ENCODE measurements around the gene SLC7A14.

SLC7A14 gene

GRCh38 chr3:170531054-170531453 is 54.8 kb downstream of the SLC7A14 start:
- TF ChIP-seq REST (IDR thresholded peaks at IDR 0.05; ENCODE audit: insufficient read depth in 1 of 2, low read depth in 2 of 2, low read length in 2 of 2) (no peak), POLR2AphosphoS5 (IDR thresholded peaks at IDR 0.05; ENCODE audit: low read depth, low read length) (no peak), TAF1 (IDR thresholded peaks at IDR 0.05; ENCODE audit: borderline replicate concordance, insufficient read depth, low read length) (no peak), SIN3A (IDR thresholded peaks at IDR 0.05; ENCODE audit: borderline replicate concordance, insufficient read depth, low read length) (no peak), FOXP2 (optimal IDR thresholded peaks at IDR 0.05; ENCODE audit: borderline replicate concordance, extremely low read depth, extremely low read length, insufficient read depth) (no peak)

GRCh38 chr3:170529912-170530311 is 56.0 kb downstream of the SLC7A14 start:
- TF ChIP-seq TAF1 (IDR thresholded peaks at IDR 0.05; ENCODE audit: borderline replicate concordance, insufficient read depth, low read length) (no peak), POLR2AphosphoS5 (IDR thresholded peaks at IDR 0.05; ENCODE audit: low read depth, low read length) (no peak), FOXP2 (optimal IDR thresholded peaks at IDR 0.05; ENCODE audit: borderline replicate concordance, extremely low read depth, extremely low read length, insufficient read depth) (no peak), REST (IDR thresholded peaks at IDR 0.05; ENCODE audit: insufficient read depth in 1 of 2, low read depth in 2 of 2, low read length in 2 of 2) (no peak), SIN3A (IDR thresholded peaks at IDR 0.05; ENCODE audit: borderline replicate concordance, insufficient read depth, low read length) (no peak)

GRCh38 chr3:170529346-170529745 is 56.5 kb downstream of the SLC7A14 start:
- no peak for TF ChIP-seq POLR2AphosphoS5 (IDR thresholded peaks at IDR 0.05; ENCODE audit: low read depth, low read length)
- TF ChIP-seq REST (IDR thresholded peaks at IDR 0.05; ENCODE audit: insufficient read depth in 1 of 2, low read depth in 2 of 2, low read length in 2 of 2) = no peak
- no peak for TF ChIP-seq FOXP2 (optimal IDR thresholded peaks at IDR 0.05; ENCODE audit: borderline replicate concordance, extremely low read depth, extremely low read length, insufficient read depth)
- no peak for TF ChIP-seq SIN3A (IDR thresholded peaks at IDR 0.05; ENCODE audit: borderline replicate concordance, insufficient read depth, low read length)
- TF ChIP-seq TAF1 (IDR thresholded peaks at IDR 0.05; ENCODE audit: borderline replicate concordance, insufficient read depth, low read length) = no peak

- TF ChIP-seq SIN3A (IDR thresholded peaks at IDR 0.05; ENCODE audit: borderline replicate concordance, insufficient read depth, low read length) = no peak
- no peak for TF ChIP-seq REST (IDR thresholded peaks at IDR 0.05; ENCODE audit: insufficient read depth in 1 of 2, low read depth in 2 of 2, low read length in 2 of 2)
- TF ChIP-seq POLR2AphosphoS5 (IDR thresholded peaks at IDR 0.05; ENCODE audit: low read depth, low read length) = no peak
- no peak for TF ChIP-seq TAF1 (IDR thresholded peaks at IDR 0.05; ENCODE audit: borderline replicate concordance, insufficient read depth, low read length)
- TF ChIP-seq FOXP2 (optimal IDR thresholded peaks at IDR 0.05; ENCODE audit: borderline replicate concordance, extremely low read depth, extremely low read length, insufficient read depth) = no peak
Measured at GRCh38 chr3:170528726-170529125, 57.1 kb downstream of the SLC7A14 start.

- TF ChIP-seq POLR2AphosphoS5 (IDR thresholded peaks at IDR 0.05; ENCODE audit: low read depth, low read length) (no peak), SIN3A (IDR thresholded peaks at IDR 0.05; ENCODE audit: borderline replicate concordance, insufficient read depth, low read length) (no peak), FOXP2 (optimal IDR thresholded peaks at IDR 0.05; ENCODE audit: borderline replicate concordance, extremely low read depth, extremely low read length, insufficient read depth) (no peak), REST (IDR thresholded peaks at IDR 0.05; ENCODE audit: insufficient read depth in 1 of 2, low read depth in 2 of 2, low read length in 2 of 2) (no peak), TAF1 (IDR thresholded peaks at IDR 0.05; ENCODE audit: borderline replicate concordance, insufficient read depth, low read length) (no peak)
Measured at GRCh38 chr3:170524073-170524472, 61.8 kb downstream of the SLC7A14 start.

Measured in PFSK-1 (cell line).